ENCODE measurements around the gene RELN.

The RELN gene

DNA sequence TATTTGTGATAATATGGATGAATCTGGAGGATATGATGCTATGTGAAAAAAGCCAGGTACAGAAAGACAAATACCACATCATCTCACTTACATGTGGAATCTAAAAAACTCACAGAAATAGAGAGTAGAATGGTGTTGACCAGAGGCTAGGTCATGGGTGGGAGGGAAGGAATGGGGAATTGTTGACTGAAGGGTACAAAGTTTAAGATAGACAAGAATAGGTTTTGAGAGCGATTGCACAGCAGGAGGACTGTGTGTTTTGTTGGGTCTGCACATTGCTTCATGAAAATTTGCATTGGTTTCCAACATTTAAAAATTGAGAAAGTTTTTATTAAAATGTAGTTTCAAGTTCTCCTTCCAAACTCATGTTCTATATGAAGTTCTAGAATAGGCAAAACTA is 551.8 kb downstream of the RELN start:
- no peak overlapping the region for H3K4ac ChIP-seq (ENCODE audit: low read depth in 1 of 2, low read length in 2 of 2)
- no peak overlapping the region for H2AK5ac ChIP-seq (ENCODE audit: low read length, severe bottlenecking)
- no peak overlapping the region for H2BK12ac ChIP-seq (ENCODE audit: low read length in 2 of 2)
- 64% methylated on average over 1 of the region's 1 CpG for WGBS
- no peak overlapping the region for H2BK5ac ChIP-seq (ENCODE audit: low read depth, low read length, poor library complexity, severe bottlenecking)
- no peak overlapping the region for H3K18ac ChIP-seq (ENCODE audit: low read depth in 1 of 2, low read length in 2 of 2)
- H3K4me1 ChIP-seq (ENCODE audit: control insufficient read depth, insufficient read depth, low read depth, low read length) = no peaks in the 10 kb centered on the region
- no peak overlapping the region for H2BK120ac ChIP-seq (ENCODE audit: low read depth, low read length)
- H3K4me3 ChIP-seq (ENCODE audit: insufficient read depth in 1 of 2, low read depth in 1 of 2, low read length in 2 of 2) = no peak overlapping the region
- H4K91ac ChIP-seq (ENCODE audit: low read length) = no peak overlapping the region
- H3K27me3 ChIP-seq (ENCODE audit: control insufficient read depth in 1 of 2, insufficient read depth in 1 of 2, low read length in 2 of 2) = peaks cover 4 to 24% of the 10 kb centered on the region in 2 experiments
- no peak overlapping the region for H3K27ac ChIP-seq (ENCODE audit: low read length, poor library complexity, severe bottlenecking)
- no peaks in the 10 kb centered on the region for H3K79me1 ChIP-seq (replicated peaks; ENCODE audit: low read length, poor library complexity, severe bottlenecking)
- no peak overlapping the region for H2BK15ac ChIP-seq (ENCODE audit: low read depth, poor library complexity, severe bottlenecking)
- no peak overlapping the region for H3K14ac ChIP-seq (ENCODE audit: low read length in 2 of 2)
- H3K23ac ChIP-seq (ENCODE audit: low read length in 2 of 2) = no peak overlapping the region
- no peak for DNase-seq
- no peak overlapping the region for H2AFZ ChIP-seq (ENCODE audit: low read depth, low read length)
- no peaks in the 10 kb centered on the region for H3K36me3 ChIP-seq (ENCODE audit: control insufficient read depth in 1 of 2, insufficient read depth in 2 of 2, low read depth in 1 of 2, low read length in 2 of 2)
- no peak overlapping the region for H3K9ac ChIP-seq (ENCODE audit: low read length)
- no peak overlapping the region for H4K8ac ChIP-seq (ENCODE audit: low read length)
- no peaks in the 10 kb centered on the region for H3K9me3 ChIP-seq (ENCODE audit: control insufficient read depth, low read length)
- H3K4me2 ChIP-seq (ENCODE audit: low read length, poor library complexity, severe bottlenecking) = no peak overlapping the region

DNA sequence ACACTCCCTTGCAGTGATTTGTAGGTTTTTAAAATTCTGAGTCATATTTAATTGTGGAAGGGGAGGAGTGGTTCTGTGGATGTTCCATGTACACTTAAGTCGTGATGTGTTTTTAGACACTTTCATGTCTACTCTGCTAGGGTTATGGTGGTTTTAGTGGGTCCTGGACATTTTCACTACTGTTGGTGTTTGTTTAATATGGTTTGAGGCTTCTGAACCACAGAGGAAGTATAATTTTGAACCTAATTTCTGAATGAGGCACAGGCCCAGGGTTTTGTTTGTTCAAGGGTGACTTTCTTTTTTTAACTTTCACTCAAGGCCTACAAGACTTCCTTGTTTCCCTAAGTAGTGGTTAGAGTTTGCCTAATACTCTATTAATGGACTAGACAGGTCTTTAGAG is 556.7 kb downstream of the RELN start:
- no peak overlapping the region for H3K4me2 ChIP-seq (ENCODE audit: low read length, poor library complexity, severe bottlenecking)
- H3K4ac ChIP-seq (ENCODE audit: low read depth in 1 of 2, low read length in 2 of 2) = no peak overlapping the region
- no peak overlapping the region for H2AK5ac ChIP-seq (ENCODE audit: low read length, severe bottlenecking)
- no peak overlapping the region for H2BK5ac ChIP-seq (ENCODE audit: low read depth, low read length, poor library complexity, severe bottlenecking)
- H3K18ac ChIP-seq (ENCODE audit: low read depth in 1 of 2, low read length in 2 of 2) = no peak overlapping the region
- H3K36me3 ChIP-seq (ENCODE audit: control insufficient read depth in 1 of 2, insufficient read depth in 2 of 2, low read depth in 1 of 2, low read length in 2 of 2) = no peaks in the 10 kb centered on the region
- DNase-seq = no peak
- no peak overlapping the region for H3K4me3 ChIP-seq (ENCODE audit: insufficient read depth in 1 of 2, low read depth in 1 of 2, low read length in 2 of 2)
- H3K23ac ChIP-seq (ENCODE audit: low read length in 2 of 2) = no peak overlapping the region
- 84% methylated on average over 1 of the region's 1 CpG for WGBS
- H2BK120ac ChIP-seq (ENCODE audit: low read depth, low read length) = no peak overlapping the region
- no peak overlapping the region for H2BK15ac ChIP-seq (ENCODE audit: low read depth, poor library complexity, severe bottlenecking)
- H2AFZ ChIP-seq (ENCODE audit: low read depth, low read length) = no peak overlapping the region
- no peak overlapping the region for H3K9ac ChIP-seq (ENCODE audit: low read length)
- H3K9me3 ChIP-seq (ENCODE audit: control insufficient read depth, low read length) = no peaks in the 10 kb centered on the region
- no peak overlapping the region for H4K91ac ChIP-seq (ENCODE audit: low read length)
- H4K8ac ChIP-seq (ENCODE audit: low read length) = no peak overlapping the region
- H3K27ac ChIP-seq (ENCODE audit: low read length, poor library complexity, severe bottlenecking) = no peak overlapping the region
- no peaks in the 10 kb centered on the region for H3K79me1 ChIP-seq (replicated peaks; ENCODE audit: low read length, poor library complexity, severe bottlenecking)
- no peaks in the 10 kb centered on the region for H3K4me1 ChIP-seq (ENCODE audit: control insufficient read depth, insufficient read depth, low read depth, low read length)
- no peak overlapping the region for H3K14ac ChIP-seq (ENCODE audit: low read length in 2 of 2)
- no peak overlapping the region for H2BK12ac ChIP-seq (ENCODE audit: low read length in 2 of 2)
- H3K27me3 ChIP-seq (ENCODE audit: control insufficient read depth in 1 of 2, insufficient read depth in 1 of 2, low read length in 2 of 2) = peaks cover 0 to 6% of the 10 kb centered on the region in 2 experiments

DNA sequence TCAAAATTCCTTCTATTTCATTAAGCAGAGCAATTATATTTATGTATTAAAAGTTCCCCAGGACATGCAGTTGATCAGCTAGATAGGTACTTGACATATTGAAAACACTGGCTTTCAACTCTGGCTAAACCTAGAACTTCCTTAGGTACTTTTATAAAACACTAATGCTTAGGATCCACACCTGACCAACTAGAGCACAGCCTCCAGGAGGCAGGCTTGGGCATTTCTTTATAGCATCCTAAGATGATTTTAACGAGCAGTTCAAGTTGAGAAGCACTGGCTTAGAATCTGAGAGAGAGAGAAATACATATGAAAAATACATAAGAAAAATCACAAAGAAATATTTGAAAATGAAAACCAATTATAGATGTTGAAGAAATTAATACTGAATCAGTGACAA is 564.3 kb downstream of the RELN start:
- no peak overlapping the region for H3K18ac ChIP-seq (ENCODE audit: low read depth in 1 of 2, low read length in 2 of 2)
- H2BK12ac ChIP-seq (ENCODE audit: low read length in 2 of 2) = no peak overlapping the region

DNA sequence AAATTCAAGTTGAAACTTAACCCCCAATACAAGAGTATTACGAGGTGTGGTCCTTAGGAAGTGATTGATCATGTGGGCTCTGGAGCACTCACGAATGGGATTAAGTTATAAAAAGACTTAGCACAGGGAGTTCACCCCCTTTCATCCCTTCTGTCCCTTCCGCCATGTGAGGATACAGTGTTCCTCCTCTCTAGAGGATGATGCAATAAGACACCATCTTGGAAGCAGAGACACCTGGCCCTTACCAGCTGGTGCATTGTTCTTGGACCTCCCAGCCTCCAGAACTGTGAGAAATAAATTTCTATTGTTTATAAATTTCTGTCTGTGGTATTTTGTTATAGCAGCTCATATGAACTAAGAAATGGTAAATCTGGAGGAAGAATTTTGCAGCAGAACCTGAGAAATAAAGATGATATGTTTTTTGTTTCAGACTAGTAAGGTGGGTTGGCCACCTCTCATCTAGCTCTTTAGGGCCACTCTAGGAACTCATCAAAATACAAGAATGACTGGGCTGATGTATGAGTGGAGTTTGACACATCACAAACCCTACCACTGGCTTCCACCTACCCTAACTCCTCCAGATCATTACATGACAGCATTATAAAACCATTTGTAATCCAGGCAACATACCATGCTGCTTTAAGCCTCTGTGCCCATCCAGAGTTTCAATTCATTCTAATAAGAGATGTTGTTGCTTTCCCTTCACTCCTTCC is 565.8 kb downstream of the RELN start:
- Histone ChIP-seq H3K27me3 (ENCODE audit: control insufficient read depth in 1 of 2, insufficient read depth in 1 of 2, low read length in 2 of 2) (peaks cover 0 to 4% of the 10 kb centered on the region in 2 experiments), H2BK5ac (ENCODE audit: low read depth, low read length, poor library complexity, severe bottlenecking) (no peak overlapping the region), H3K14ac (ENCODE audit: low read length in 2 of 2) (no peak overlapping the region), H2AFZ (ENCODE audit: low read depth, low read length) (no peak overlapping the region), H2AK5ac (ENCODE audit: low read length, severe bottlenecking) (no peak overlapping the region), H3K4me1 (ENCODE audit: control insufficient read depth, insufficient read depth, low read depth, low read length) (no peaks in the 10 kb centered on the region), H3K4me3 (ENCODE audit: insufficient read depth in 1 of 2, low read depth in 1 of 2, low read length in 2 of 2) (no peak overlapping the region), H3K27ac (ENCODE audit: low read length, poor library complexity, severe bottlenecking) (no peak overlapping the region), H4K8ac (ENCODE audit: low read length) (no peak overlapping the region), H3K4ac (ENCODE audit: low read depth in 1 of 2, low read length in 2 of 2) (no peak overlapping the region), H3K18ac (ENCODE audit: low read depth in 1 of 2, low read length in 2 of 2) (no peak overlapping the region), H3K9ac (ENCODE audit: low read length) (no peak overlapping the region), H2BK12ac (ENCODE audit: low read length in 2 of 2) (no peak overlapping the region), H3K9me3 (ENCODE audit: control insufficient read depth, low read length) (no peaks in the 10 kb centered on the region), H2BK15ac (ENCODE audit: low read depth, poor library complexity, severe bottlenecking) (no peak overlapping the region), H3K36me3 (ENCODE audit: control insufficient read depth in 1 of 2, insufficient read depth in 2 of 2, low read depth in 1 of 2, low read length in 2 of 2) (no peaks in the 10 kb centered on the region), H3K23ac (ENCODE audit: low read length in 2 of 2) (no peak overlapping the region), H2BK120ac (ENCODE audit: low read depth, low read length) (no peak overlapping the region), H3K4me2 (ENCODE audit: low read length, poor library complexity, severe bottlenecking) (no peak overlapping the region), H4K91ac (ENCODE audit: low read length) (no peak overlapping the region), H3K79me1 (replicated peaks; ENCODE audit: low read length, poor library complexity, severe bottlenecking) (no peaks in the 10 kb centered on the region)
- DNase-seq = no peak
- 72% methylated on average over 3 of the region's 3 CpGs for WGBS

More for the DNA sequence above, 564.3 kb downstream of the RELN start:
- Histone ChIP-seq H3K4ac (ENCODE audit: low read depth in 1 of 2, low read length in 2 of 2) (no peak overlapping the region), H4K91ac (ENCODE audit: low read length) (no peak overlapping the region), H4K8ac (ENCODE audit: low read length) (no peak overlapping the region), H2BK120ac (ENCODE audit: low read depth, low read length) (no peak overlapping the region), H3K36me3 (ENCODE audit: control insufficient read depth in 1 of 2, insufficient read depth in 2 of 2, low read depth in 1 of 2, low read length in 2 of 2) (no peaks in the 10 kb centered on the region), H2BK15ac (ENCODE audit: low read depth, poor library complexity, severe bottlenecking) (no peak overlapping the region), H3K4me2 (ENCODE audit: low read length, poor library complexity, severe bottlenecking) (no peak overlapping the region), H3K9ac (ENCODE audit: low read length) (no peak overlapping the region), H3K9me3 (ENCODE audit: control insufficient read depth, low read length) (no peaks in the 10 kb centered on the region), H3K27me3 (ENCODE audit: control insufficient read depth in 1 of 2, insufficient read depth in 1 of 2, low read length in 2 of 2) (peaks cover 0 to 4% of the 10 kb centered on the region in 2 experiments), H3K23ac (ENCODE audit: low read length in 2 of 2) (no peak overlapping the region), H3K79me1 (replicated peaks; ENCODE audit: low read length, poor library complexity, severe bottlenecking) (no peaks in the 10 kb centered on the region), H2BK5ac (ENCODE audit: low read depth, low read length, poor library complexity, severe bottlenecking) (no peak overlapping the region), H2AK5ac (ENCODE audit: low read length, severe bottlenecking) (no peak overlapping the region), H3K4me3 (ENCODE audit: insufficient read depth in 1 of 2, low read depth in 1 of 2, low read length in 2 of 2) (no peak overlapping the region), H3K14ac (ENCODE audit: low read length in 2 of 2) (no peak overlapping the region), H2AFZ (ENCODE audit: low read depth, low read length) (no peak overlapping the region), H3K27ac (ENCODE audit: low read length, poor library complexity, severe bottlenecking) (no peak overlapping the region), H3K4me1 (ENCODE audit: control insufficient read depth, insufficient read depth, low read depth, low read length) (no peaks in the 10 kb centered on the region)
- WGBS = 40% methylated on average over 1 of the region's 1 CpG
- DNase-seq = no peak

Data from mesenchymal stem cell (in vitro differentiated cells and primary cell).